ENCODE results near the gene SND1. TPM values are rescaled to one million over a fixed set of nuclear protein-coding genes. Genes with fewer than 3 reads are reported as not detected.

The SND1 gene
- total and polyA plus RNA-seq, 10 of the 15 experiments (the other 5 are each of a cell fraction or from before 2014, with no cell fraction given): 52.4 to 270 (median 146) TPM

DNA sequence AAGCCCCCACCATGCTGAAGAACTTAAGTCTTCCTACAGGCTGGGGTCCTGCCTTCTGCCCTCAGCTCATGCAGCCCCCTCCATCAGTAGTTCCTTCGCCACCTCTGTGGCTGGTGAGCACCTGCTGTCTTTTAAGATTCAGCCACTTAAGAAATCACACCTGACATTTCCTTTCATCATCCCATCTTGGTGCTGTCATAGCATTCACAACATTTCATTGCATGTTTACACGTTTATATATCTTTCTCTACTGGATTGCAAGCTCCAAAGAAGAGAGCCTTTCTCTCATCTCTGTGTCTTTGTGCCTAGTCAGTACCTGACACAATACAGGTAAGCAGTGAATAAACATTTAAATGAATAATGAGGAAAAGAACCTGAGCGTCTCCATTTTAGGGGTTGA, 38.3 kb downstream of the SND1 start:
- Histone ChIP-seq H3K4me3 (no peak overlapping the region), H3K4me1 (ENCODE audit: control insufficient read depth, insufficient read depth, low read length) (peaks cover 21% of the 10 kb centered on the region), H3K9me3 (replicated peaks; ENCODE audit: control insufficient read depth, insufficient read depth, low read length) (no peaks in the 10 kb centered on the region; the same call in 1 of the 3 replicates), H2AFZ (ENCODE audit: control insufficient read depth, low read depth, low read length) (no peak overlapping the region), H3K9ac (ENCODE audit: control insufficient read depth, insufficient read depth, low read length) (no peak overlapping the region), H3K27ac (ENCODE audit: control insufficient read depth, insufficient read depth) (no peak overlapping the region), H3K36me3 (ENCODE audit: control insufficient read depth in 2 of 2, insufficient read depth in 2 of 2, low read length in 1 of 2) (peaks cover 11 to 37% of the 10 kb centered on the region in 2 experiments), H4K20me1 (ENCODE audit: control insufficient read depth, insufficient read depth) (no peaks in the 10 kb centered on the region; the same call in 1 of the 2 replicates), H3K27me3 (replicated peaks in 1 of 2; ENCODE audit: control insufficient read depth in 2 of 2, insufficient read depth in 2 of 2, low read length in 1 of 2) (no peaks in the 10 kb centered on the region), H3K4me2 (ENCODE audit: control insufficient read depth, insufficient read depth) (no peak overlapping the region), H3K79me2 (ENCODE audit: control insufficient read depth, insufficient read depth, low read length) (peaks cover 47% of the 10 kb centered on the region)
- DNase-seq (ENCODE audit: low read depth, low spot score) (no peak), FAIRE-seq (no peak), ATAC-seq (no peak)
- CTCF ChIA-PET: interaction anchor here (1.0 to 1.2 kb wide), 3 partner anchors 14 to 346 kb away, joined by 3 to 5 read pairs (median 3); no protein-coding TSS in a partner anchor
- SMC1A ChIA-PET (ENCODE audit: uncharacterized antibody, unreplicated experiment): interaction anchor here (1.0 to 1.2 kb wide), 2 partner anchors 10 to 210 kb away, joined by 3 read pairs; no protein-coding TSS in a partner anchor
- no TSS peak for BruUV-seq (replicated peaks)
- POLR2A ChIA-PET: no interaction called here
- in situ Hi-C loops (cut with MboI) (no loop called here), intact Hi-C loops (cut with micrococcal nuclease; ENCODE audit: unreplicated experiment) (no loop called here)
- RAD21 ChIA-PET (ENCODE audit: unreplicated experiment): no interaction called here
- WGBS (ENCODE audit: insufficient coverage, insufficient replicate concordance, low lambda C conversion rate, missing lambda C conversion rate): 78% methylated on average over 3 of the region's 3 CpGs
- TF ChIP-seq, protein P1, sequence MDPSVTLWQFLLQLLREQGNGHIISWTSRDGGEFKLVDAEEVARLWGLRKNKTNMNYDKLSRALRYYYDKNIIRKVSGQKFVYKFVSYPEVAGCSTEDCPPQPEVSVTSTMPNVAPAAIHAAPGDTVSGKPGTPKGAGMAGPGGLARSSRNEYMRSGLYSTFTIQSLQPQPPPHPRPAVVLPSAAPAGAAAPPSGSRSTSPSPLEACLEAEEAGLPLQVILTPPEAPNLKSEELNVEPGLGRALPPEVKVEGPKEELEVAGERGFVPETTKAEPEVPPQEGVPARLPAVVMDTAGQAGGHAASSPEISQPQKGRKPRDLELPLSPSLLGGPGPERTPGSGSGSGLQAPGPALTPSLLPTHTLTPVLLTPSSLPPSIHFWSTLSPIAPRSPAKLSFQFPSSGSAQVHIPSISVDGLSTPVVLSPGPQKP (IDR thresholded peaks at IDR 0.05; ENCODE audit: low read depth, low read length): no peak
- TF ChIP-seq, protein P2, sequence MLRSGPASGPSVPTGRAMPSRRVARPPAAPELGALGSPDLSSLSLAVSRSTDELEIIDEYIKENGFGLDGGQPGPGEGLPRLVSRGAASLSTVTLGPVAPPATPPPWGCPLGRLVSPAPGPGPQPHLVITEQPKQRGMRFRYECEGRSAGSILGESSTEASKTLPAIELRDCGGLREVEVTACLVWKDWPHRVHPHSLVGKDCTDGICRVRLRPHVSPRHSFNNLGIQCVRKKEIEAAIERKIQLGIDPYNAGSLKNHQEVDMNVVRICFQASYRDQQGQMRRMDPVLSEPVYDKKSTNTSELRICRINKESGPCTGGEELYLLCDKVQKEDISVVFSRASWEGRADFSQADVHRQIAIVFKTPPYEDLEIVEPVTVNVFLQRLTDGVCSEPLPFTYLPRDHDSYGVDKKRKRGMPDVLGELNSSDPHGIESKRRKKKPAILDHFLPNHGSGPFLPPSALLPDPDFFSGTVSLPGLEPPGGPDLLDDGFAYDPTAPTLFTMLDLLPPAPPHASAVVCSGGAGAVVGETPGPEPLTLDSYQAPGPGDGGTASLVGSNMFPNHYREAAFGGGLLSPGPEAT (IDR thresholded peaks at IDR 0.05; ENCODE audit: low read depth): no peak
- TF ChIP-seq, protein P3, sequence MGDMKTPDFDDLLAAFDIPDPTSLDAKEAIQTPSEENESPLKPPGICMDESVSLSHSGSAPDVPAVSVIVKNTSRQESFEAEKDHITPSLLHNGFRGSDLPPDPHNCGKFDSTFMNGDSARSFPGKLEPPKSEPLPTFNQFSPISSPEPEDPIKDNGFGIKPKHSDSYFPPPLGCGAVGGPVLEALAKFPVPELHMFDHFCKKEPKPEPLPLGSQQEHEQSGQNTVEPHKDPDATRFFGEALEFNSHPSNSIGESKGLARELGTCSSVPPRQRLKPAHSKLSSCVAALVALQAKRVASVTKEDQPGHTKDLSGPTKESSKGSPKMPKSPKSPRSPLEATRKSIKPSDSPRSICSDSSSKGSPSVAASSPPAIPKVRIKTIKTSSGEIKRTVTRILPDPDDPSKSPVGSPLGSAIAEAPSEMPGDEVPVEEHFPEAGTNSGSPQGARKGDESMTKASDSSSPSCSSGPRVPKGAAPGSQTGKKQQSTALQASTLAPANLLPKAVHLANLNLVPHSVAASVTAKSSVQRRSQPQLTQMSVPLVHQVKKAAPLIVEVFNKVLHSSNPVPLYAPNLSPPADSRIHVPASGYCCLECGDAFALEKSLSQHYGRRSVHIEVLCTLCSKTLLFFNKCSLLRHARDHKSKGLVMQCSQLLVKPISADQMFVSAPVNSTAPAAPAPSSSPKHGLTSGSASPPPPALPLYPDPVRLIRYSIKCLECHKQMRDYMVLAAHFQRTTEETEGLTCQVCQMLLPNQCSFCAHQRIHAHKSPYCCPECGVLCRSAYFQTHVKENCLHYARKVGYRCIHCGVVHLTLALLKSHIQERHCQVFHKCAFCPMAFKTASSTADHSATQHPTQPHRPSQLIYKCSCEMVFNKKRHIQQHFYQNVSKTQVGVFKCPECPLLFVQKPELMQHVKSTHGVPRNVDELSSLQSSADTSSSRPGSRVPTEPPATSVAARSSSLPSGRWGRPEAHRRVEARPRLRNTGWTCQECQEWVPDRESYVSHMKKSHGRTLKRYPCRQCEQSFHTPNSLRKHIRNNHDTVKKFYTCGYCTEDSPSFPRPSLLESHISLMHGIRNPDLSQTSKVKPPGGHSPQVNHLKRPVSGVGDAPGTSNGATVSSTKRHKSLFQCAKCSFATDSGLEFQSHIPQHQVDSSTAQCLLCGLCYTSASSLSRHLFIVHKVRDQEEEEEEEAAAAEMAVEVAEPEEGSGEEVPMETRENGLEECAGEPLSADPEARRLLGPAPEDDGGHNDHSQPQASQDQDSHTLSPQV (IDR thresholded peaks at IDR 0.05): no peak
- no peak for TF ChIP-seq SPI1 (IDR thresholded peaks at IDR 0.05; ENCODE audit: borderline replicate concordance, insufficient read depth, low read depth, low read length)
- TF ChIP-seq, protein P4, sequence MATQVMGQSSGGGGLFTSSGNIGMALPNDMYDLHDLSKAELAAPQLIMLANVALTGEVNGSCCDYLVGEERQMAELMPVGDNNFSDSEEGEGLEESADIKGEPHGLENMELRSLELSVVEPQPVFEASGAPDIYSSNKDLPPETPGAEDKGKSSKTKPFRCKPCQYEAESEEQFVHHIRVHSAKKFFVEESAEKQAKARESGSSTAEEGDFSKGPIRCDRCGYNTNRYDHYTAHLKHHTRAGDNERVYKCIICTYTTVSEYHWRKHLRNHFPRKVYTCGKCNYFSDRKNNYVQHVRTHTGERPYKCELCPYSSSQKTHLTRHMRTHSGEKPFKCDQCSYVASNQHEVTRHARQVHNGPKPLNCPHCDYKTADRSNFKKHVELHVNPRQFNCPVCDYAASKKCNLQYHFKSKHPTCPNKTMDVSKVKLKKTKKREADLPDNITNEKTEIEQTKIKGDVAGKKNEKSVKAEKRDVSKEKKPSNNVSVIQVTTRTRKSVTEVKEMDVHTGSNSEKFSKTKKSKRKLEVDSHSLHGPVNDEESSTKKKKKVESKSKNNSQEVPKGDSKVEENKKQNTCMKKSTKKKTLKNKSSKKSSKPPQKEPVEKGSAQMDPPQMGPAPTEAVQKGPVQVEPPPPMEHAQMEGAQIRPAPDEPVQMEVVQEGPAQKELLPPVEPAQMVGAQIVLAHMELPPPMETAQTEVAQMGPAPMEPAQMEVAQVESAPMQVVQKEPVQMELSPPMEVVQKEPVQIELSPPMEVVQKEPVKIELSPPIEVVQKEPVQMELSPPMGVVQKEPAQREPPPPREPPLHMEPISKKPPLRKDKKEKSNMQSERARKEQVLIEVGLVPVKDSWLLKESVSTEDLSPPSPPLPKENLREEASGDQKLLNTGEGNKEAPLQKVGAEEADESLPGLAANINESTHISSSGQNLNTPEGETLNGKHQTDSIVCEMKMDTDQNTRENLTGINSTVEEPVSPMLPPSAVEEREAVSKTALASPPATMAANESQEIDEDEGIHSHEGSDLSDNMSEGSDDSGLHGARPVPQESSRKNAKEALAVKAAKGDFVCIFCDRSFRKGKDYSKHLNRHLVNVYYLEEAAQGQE (IDR thresholded peaks at IDR 0.05; ENCODE audit: low read depth, low read length): no peak
- no peak for TF ChIP-seq ZZZ3 (IDR thresholded peaks at IDR 0.05; ENCODE audit: control insufficient read depth, insufficient read length, low read depth)
- no peak for TF ChIP-seq NRF1 (conservative IDR thresholded peaks at IDR 0.05; ENCODE audit: low read depth, low read length)
- TF ChIP-seq TAF1 (IDR thresholded peaks at IDR 0.05; ENCODE audit: borderline replicate concordance, low read depth, low read length): no peak
- no peak for TF ChIP-seq MEF2B (IDR thresholded peaks at IDR 0.05; ENCODE audit: partially characterized antibody, poor library complexity, severe bottlenecking)
- no peak for TF ChIP-seq YBX1 (IDR thresholded peaks at IDR 0.05)
- no peak for TF ChIP-seq ESRRA (IDR thresholded peaks at IDR 0.05; ENCODE audit: low read length)
- no peak for TF ChIP-seq GABPA (IDR thresholded peaks at IDR 0.05; ENCODE audit: low read depth)
- no peak for TF ChIP-seq BACH1 (IDR thresholded peaks at IDR 0.05; ENCODE audit: borderline replicate concordance)
- TF ChIP-seq NFYB (IDR thresholded peaks at IDR 0.05; ENCODE audit: insufficient read depth, low read depth, low read length): no peak

Data from GM12878 (cell line).